SKM-1 treated with dmso at 0.1 percent for 144 hours (cell line): ENCODE measurements around the gene ZNF134.
A peak's percentile ranks its signal among the peaks of the same experiment; 100 is the strongest.

ENCODE experiments used
- DNase-seq: peaks from one replicate; lab custom pipeline; 2025; ENCODE audit not compliant: unreplicated experiment; lab: John Stamatoyannopoulos, UW

Gene ZNF134

GRCh38 chr19:57613941-57614743, at the start of gene ZNF134:
Gene ZNF134, plus strand, starts transcription at chr19:57614242. Its CDS starts 5,227 bp downstream, at chr19:57619469.
- DNase-seq = peak; percentile 60

- DNase-seq = no peak
These were observed 47.4 kb upstream of the ZNF134 start for GRCh38 chr19:57566396-57567265.

- no peak for DNase-seq
These were observed 43.3 kb upstream of the ZNF134 start for GRCh38 chr19:57570707-57571106.

GRCh38 chr19:57572415-57572947, 41.6 kb upstream of the ZNF134 start:
- DNase-seq = no peak

- DNase-seq = no peak
These were observed 37.4 kb upstream of the ZNF134 start for GRCh38 chr19:57576661-57577060.

- peak; percentile 86 for DNase-seq
These were observed 35.4 kb upstream of the ZNF134 start, which contains the start of gene ZNF416 for GRCh38 chr19:57578487-57579205. Gene ZNF416, minus strand, starts transcription at chr19:57578911. Its CDS starts 207 bp downstream, at chr19:57578704.

GRCh38 chr19:57583104-57583520, 30.9 kb upstream of the ZNF134 start:
- no peak for DNase-seq

GRCh38 chr19:57583521-57584416, 30.3 kb upstream of the ZNF134 start, which contains the start of gene ZIK1:
Gene ZIK1, plus strand, starts transcription at chr19:57584145. Its CDS starts 212 bp downstream, at chr19:57584357.
- peak; percentile 40 for DNase-seq

- no peak for DNase-seq
These were observed 26.5 kb upstream of the ZNF134 start for GRCh38 chr19:57587529-57587928.

GRCh38 chr19:57599377-57599760, 14.7 kb upstream of the ZNF134 start:
- no peak for DNase-seq

GRCh38 chr19:57599761-57600383, 14.2 kb upstream of the ZNF134 start, which contains the start of gene ZNF530:
Gene ZNF530, plus strand, starts transcription at chr19:57599885. Its CDS starts 4,461 bp downstream, at chr19:57604346.
- DNase-seq = peak; percentile 60

GRCh38 chr19:57606931-57607330, 7.1 kb upstream of the ZNF134 start:
- DNase-seq = no peak

GRCh38 chr19:57611113-57611512, 2.9 kb upstream of the ZNF134 start:
- DNase-seq = no peak

GRCh38 chr19:57615346-57615745, 1.3 kb downstream of the ZNF134 start:
- no peak for DNase-seq

- DNase-seq = no peak
These were observed 6.8 kb downstream of the ZNF134 start for GRCh38 chr19:57620673-57621348.

GRCh38 chr19:57623091-57623490, 9.0 kb downstream of the ZNF134 start:
- no peak for DNase-seq

GRCh38 chr19:57632987-57633831, 19.2 kb downstream of the ZNF134 start, which contains the start of gene ZNF211:
Gene ZNF211, plus strand, starts transcription at chr19:57633168. Its CDS starts 179 bp downstream, at chr19:57633347.
- DNase-seq = peak; percentile 61

GRCh38 chr19:57633832-57634131, 19.7 kb downstream of the ZNF134 start:
- DNase-seq = no peak
